COLO829 (cell line): ENCODE measurements around the gene SPATS2L.

Experiments
- DNase-seq: peaks from one replicate; pipeline ENCODE4 v3.0.0; 2012; ENCODE audit warnings: low spot score

Gene SPATS2L

DNA sequence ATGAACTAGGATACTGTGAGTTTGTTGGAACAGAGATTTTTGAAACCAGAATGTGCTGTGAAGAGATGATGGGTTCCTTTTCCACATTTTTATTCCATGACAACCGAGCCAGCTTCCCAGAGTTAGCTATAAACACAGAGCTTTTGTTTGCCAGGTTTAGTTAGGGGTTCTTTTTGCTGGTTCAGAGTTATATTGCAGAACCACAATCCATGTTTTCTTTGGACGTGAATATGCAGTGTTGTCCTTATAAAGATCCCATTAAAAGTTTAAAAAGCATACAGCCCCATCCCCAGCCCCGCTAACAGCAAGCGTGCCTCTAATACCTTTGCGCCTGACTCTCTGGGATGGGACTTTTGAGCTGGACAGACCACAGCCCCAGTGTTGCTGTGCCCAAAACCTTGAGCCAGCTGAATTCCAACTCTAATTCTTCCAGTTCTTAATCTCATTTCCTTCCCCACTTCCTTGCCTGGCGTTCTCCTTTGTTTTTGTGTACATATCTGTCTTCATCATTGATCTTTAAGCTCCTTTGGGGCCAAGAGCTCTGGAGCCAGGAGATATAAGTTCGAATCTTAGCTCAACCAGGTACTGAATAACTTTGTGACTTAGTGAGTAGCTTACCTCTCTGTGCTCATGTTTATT, 72.3 kb downstream of the SPATS2L start:
- DNase-seq = peak; percentile 58

- DNase-seq = no peak
Measured at GRCh38 chr2:200379481-200380090, 73.1 kb downstream of the SPATS2L start.

- no peak for DNase-seq
Measured at GRCh38 chr2:200380091-200380561, 73.6 kb downstream of the SPATS2L start.

DNA sequence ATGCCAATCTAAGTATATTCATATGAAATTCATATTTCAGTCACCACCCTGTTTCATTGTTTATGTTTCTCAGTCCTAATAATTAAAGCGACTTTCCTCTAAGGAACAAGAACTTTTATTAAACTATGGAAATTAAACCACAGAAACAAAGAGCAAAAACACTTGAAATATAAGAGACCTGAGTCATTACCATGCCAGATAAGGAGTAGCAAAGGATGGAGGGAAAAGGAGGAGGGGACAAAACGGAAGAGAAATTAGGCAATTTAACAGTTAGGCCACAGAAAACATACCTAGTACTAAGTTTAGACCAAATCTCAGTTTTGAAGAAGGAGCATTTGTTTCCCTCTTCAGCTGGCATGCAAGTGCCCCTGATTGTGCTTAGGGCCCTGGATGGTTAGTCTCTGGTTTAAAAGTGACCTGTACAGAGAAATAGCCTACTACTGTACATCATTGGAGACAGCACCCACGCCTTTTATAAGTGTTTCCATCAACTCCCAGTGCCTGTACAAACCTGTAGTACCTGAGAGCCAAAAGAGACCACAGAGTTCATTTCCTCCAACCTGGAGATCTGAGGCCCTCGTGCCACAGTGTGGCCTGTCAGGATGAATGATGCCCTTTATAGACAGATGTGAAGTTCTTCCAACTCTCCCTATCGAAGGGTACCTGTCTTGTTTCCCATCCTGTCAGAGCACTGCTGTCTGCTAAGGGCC, 74.5 kb downstream of the SPATS2L start:
- DNase-seq = peak; percentile 51

GRCh38 chr2:200382874-200383273, 76.4 kb downstream of the SPATS2L start:
- DNase-seq = no peak

DNA sequence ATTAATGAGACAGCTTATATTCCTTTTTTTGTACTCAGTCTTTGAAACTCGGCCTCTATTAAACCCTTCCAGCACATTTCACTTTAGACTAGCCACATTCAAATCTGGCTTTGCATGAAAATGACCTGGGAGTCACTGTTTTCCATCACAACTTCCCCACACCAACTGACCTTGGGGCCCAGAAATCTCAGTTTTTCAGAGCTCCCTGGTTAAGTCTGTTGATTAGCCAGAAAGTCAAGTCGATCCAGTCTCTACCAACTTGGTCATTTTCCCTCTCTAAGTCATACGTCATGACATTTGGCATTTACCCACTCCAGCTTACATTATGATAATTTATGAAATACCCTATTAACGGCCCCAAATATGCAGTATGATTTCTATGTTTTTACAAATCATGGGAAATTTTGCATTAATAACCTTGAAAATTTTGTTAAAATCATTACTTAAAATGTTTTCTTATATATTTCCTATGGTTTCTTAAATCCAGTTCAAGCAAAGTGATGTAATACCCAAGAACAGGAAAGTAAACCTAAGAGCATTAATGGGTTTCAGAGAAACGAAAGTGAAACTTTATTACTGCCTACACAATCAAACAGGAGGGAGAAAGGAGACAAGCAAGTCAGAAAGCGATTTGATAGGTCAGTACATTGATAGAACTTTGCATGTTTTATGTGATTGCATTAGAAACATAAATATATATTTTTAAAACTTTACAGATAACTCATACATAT, 77.1 kb downstream of the SPATS2L start:
- peak; percentile 67 for DNase-seq

- DNase-seq = no peak
Measured at GRCh38 chr2:200385063-200385635, 78.7 kb downstream of the SPATS2L start.

GRCh38 chr2:200393191-200393590, 86.7 kb downstream of the SPATS2L start:
- peak; percentile 59 for DNase-seq

DNA sequence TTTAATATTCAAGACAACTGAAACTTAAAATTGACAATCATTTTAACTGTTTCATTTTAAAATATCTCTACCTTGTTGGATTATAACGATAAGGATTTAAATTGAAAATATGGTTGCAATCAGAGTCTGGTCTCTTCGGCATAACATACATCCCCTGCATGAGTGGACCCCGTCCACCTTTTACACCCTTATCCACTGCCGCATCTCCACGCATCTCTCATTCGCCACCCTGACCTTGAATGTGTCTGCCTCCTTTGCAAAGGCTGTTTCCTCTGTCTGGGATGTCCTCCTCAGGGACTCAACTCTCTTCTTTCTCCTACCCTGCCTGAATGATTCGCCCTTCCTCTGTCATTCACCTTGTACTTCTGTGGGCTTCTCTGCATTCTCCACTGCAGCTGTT, 87.6 kb downstream of the SPATS2L start:
- DNase-seq = no peak

- DNase-seq = no peak
Measured at GRCh38 chr2:200396781-200397242, 90.3 kb downstream of the SPATS2L start.

DNA sequence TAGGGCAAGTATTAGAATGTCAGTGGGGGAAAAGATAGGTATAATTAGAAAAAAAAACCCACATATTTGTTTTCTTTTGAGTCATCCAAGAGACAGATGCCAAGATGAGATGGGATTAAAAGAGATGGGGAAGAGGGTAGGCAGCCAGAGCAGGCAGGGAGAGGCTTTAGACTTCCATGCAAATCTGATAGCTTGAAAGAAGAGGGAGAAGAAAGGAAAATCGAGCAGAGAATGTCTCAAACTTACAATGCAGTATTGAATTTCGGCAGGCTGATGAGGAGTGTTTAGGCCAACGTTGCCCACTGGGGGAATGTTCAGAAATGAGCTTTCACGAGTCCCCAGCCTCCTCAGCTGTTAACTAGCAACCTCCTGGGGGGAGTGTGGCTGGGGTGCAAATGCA, 91.3 kb downstream of the SPATS2L start:
- no peak for DNase-seq

DNA sequence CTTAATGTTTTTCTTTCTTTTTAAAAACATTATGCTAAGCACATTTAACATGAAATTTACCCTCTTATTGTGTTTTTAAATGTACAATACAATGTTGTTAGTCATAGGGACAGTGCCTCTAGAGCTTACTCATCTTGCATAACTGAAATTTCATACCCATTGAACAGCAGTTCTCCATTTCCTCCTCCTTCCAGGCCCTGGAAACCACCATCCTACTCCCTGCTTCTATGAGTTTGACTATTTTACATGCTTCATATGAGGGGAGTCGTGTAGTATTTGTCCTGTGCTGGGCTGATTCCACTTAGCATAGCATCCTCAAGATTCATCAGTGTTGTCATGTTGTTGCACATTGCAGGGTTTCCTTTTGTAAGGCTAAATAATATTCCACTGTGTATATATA, 92.6 kb downstream of the SPATS2L start:
- DNase-seq = no peak

- DNase-seq = no peak
Measured at GRCh38 chr2:200399636-200400035, 93.1 kb downstream of the SPATS2L start.

GRCh38 chr2:200403814-200404213, 97.3 kb downstream of the SPATS2L start:
- DNase-seq = no peak

DNA sequence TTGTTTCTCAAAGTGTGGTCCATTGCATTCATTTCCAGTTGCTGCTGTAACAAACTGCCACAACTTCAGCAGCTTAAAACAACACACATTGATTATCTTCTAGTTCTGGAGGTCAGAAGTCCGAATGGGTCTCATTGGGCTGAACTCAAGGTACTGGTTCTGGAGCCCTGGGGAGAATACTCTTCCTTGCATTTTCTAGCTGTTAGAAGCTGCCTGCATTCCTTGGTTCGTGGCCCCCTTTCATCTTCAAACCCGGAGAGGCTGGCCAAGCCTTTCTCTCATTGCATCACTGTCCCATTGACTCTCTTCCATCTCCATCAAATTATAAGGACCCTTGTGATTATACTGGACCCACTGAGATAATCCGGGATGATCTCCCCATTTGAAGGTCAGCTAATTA, 98.1 kb downstream of the SPATS2L start:
- no peak for DNase-seq

DNA sequence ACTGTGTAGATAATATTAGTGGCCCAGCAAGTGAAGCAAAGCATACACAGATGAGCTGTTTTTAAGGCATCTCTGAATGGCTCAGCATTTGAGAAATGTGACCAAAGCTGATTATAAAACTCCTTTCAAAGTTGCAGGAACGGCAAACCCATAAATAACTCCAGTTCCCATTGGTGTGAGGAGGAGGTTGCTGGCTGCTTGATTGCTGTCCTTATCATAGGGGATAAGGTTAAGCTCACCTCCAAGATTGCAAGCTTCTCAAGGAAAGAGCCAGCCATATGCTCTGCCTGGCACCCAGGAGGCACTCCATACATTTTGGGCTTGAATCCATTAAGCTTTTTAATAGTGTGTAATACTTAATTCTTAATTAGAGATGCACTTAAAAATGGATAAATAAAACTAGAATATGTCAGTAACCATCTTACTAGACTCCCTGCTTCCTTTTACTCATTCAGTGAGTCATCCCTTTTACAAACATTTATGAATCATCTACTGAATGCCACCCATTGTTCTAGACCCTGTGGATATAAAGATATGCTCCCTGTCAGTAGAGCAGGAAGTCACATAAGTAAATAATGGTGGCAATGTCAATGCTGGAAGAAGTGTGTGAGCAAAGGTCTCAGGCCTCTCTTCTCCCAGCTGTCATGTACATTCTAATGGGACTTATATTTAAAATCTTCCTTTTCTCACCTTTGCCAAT, 99.3 kb downstream of the SPATS2L start:
- DNase-seq = peak; percentile 85

DNA sequence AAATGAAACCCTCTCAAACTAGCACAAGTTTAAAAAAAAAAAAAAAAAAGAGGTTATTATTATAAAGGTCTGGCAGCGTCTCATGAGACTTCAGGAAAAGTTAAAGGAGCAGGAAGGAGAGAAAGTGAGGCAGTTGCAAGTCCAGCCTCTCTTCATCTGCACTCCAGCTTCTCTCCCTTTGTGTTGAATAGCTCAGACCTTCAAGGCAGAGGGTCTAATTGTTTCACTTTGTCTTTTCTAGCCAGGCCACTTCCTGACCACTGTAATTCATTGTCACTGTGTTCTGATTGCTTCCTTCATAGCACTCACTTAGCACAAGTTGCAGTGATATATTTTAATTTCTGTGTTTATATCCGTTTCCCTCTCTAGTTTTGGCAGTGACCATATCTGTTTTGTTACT, 99.9 kb downstream of the SPATS2L start:
- no peak for DNase-seq

- DNase-seq = peak; percentile 90
Measured at GRCh38 chr2:200408428-200409316, 102.2 kb downstream of the SPATS2L start.

GRCh38 chr2:200411831-200412230, 105.3 kb downstream of the SPATS2L start:
- DNase-seq = no peak

GRCh38 chr2:200414367-200414766, 107.9 kb downstream of the SPATS2L start:
- no peak for DNase-seq
